Uterus (tissue), 4 donors: ENCODE results near the gene NR1D2. TPM values are rescaled to one million over a fixed set of nuclear protein-coding genes. Genes with fewer than 3 reads are reported as not detected.

Experiments used
- DNase-seq, 2 donors: peaks; one replicate each; pipeline ENCODE4 v3.0.0-alpha.2; 2019 to 2020
- H3K27ac ChIP-seq, 2 donors: fragments of 200-600 bp; sonication (generic); 1 replicate in 1 of 2; 2 replicates in 1 of 2; pipeline ENCODE4 v1.5.1; 2016 to 2018
- H3K27me3 ChIP-seq, 2 donors: fragments of 200-600 bp; sonication (generic); one replicate each; pipeline ENCODE4 v1.5.1; 2018 to 2019; ENCODE audit warnings: control low read depth in 1 of 2
- H3K36me3 ChIP-seq, 2 donors: fragments of 200-600 bp; sonication (generic); one replicate each; pipeline ENCODE4 v1.5.1; 2019; ENCODE audit warnings: control low read depth in 1 of 2
- H3K4me1 ChIP-seq, 2 donors: fragments of 200-600 bp; sonication (generic); one replicate each; pipeline ENCODE4 v1.5.1; 2018 to 2019; ENCODE audit warnings: control low read depth in 1 of 2
- H3K4me3 ChIP-seq, 2 donors: fragments of 200-600 bp; sonication (generic); 1 replicate in 1 of 2; 2 replicates in 1 of 2; pipeline ENCODE4 v1.5.1; 2018 to 2019; ENCODE audit warnings: mild to moderate bottlenecking in 1 of 2
- H3K9me3 ChIP-seq, 2 donors: fragments of 200-600 bp; sonication (generic); one replicate each; pipeline ENCODE4 v1.5.1; 2019; ENCODE audit warnings: control low read depth in 1 of 2
- CTCF ChIP-seq, 4 experiments: fragments of 200-600 bp in 2 of 4; fragments of 450-650 bp in 2 of 4; sonication (generic) in 2 of 4; IDR thresholded peaks; one replicate each; pipeline ENCODE4 v1.5.1; 2016 to 2019; ENCODE audit warnings: antibody characterized with exemption in 4 of 4, mild to moderate bottlenecking in 2 of 4, moderate library complexity in 1 of 4
- POLR2A ChIP-seq, 2 donors: fragments of 450-650 bp; IDR thresholded peaks; one replicate each; pipeline ENCODE4 v1.6.1; 2016; ENCODE audit warnings: antibody characterized with exemption in 2 of 2, mild to moderate bottlenecking in 1 of 2, moderate library complexity in 1 of 2
- intact Hi-C: fragments of 100-400 bp; cut with DNase I; formaldehyde crosslinking; loops from one replicate; pipeline ENCODE4 v1.15.1; 2023; ENCODE audit warnings: low total_unique reads
- total RNA-seq, 4 donors: library from RNA; depleted of rRNA in 3 of 4; stranded (reverse); fragments of >200 nt in 3 of 4; gene quantifications; one replicate each; pipeline versions ENCODE4 v1.1.0 to v1.2.4, GENCODE V29; 2014 to 2023
- donor health status: DM: yes; HTN: yes; CAD: no.

The NR1D2 gene
- total RNA-seq, 4 donors from 2014 or later = 36.8 to 95.7 (median 60.2) TPM

GRCh38 chr3:23956701-23957100 is 11.6 kb downstream of the NR1D2 start:
- Histone ChIP-seq H3K4me3 (no peak overlapping the region), H3K9me3 (no peaks in the 10 kb centered on the region), H3K27ac (no peak overlapping the region), H3K4me1 (peaks cover 0 to 8% of the 10 kb centered on the region in 2 donors), H3K36me3 (no peaks in the 10 kb centered on the region), H3K27me3 (no peaks in the 10 kb centered on the region)
- intact Hi-C loops = no loop called here
- TF ChIP-seq CTCF (IDR thresholded peaks at IDR 0.05) (no peak), POLR2A (IDR thresholded peaks at IDR 0.05) (no peak)
- DNase-seq = no peak

GRCh38 chr3:23959135-23959900 is 14.2 kb downstream of the NR1D2 start:
- Histone ChIP-seq H3K36me3 (no peaks in the 10 kb centered on the region), H3K4me1 (peaks cover 0 to 8% of the 10 kb centered on the region in 2 donors), H3K27me3 (no peaks in the 10 kb centered on the region), H3K9me3 (no peaks in the 10 kb centered on the region), H3K27ac (peak overlapping the region in 1 of 2 donors; percentile 23), H3K4me3 (no peak overlapping the region)
- no peak for TF ChIP-seq POLR2A (IDR thresholded peaks at IDR 0.05)
- intact Hi-C loops = no loop called here
- no peak for DNase-seq

- H3K27ac ChIP-seq = peak overlapping the region; percentile 30 to 35
- H3K4me1 ChIP-seq = peaks cover 0 to 8% of the 10 kb centered on the region in 2 donors
- no peak for DNase-seq
- no peaks in the 10 kb centered on the region for H3K36me3 ChIP-seq
- no peaks in the 10 kb centered on the region for H3K9me3 ChIP-seq
- no peaks in the 10 kb centered on the region for H3K27me3 ChIP-seq
- TF ChIP-seq POLR2A (IDR thresholded peaks at IDR 0.05) = no peak
- TF ChIP-seq CTCF (IDR thresholded peaks at IDR 0.05) = no peak
- intact Hi-C loops = no loop called here
- H3K4me3 ChIP-seq = no peak overlapping the region
These were observed 15.6 kb downstream of the NR1D2 start for GRCh38 chr3:23960649-23961048.

- Histone ChIP-seq H3K27ac (peak overlapping the region; percentile 30 to 35), H3K9me3 (no peaks in the 10 kb centered on the region), H3K4me1 (peaks cover 0 to 10% of the 10 kb centered on the region in 2 donors), H3K36me3 (no peaks in the 10 kb centered on the region), H3K4me3 (no peak overlapping the region), H3K27me3 (no peaks in the 10 kb centered on the region)
- intact Hi-C loops = no loop called here
- no peak for DNase-seq
- TF ChIP-seq CTCF (IDR thresholded peaks at IDR 0.05) (no peak), POLR2A (IDR thresholded peaks at IDR 0.05) (no peak)
These were observed 16.0 kb downstream of the NR1D2 start for GRCh38 chr3:23961066-23961465.

- intact Hi-C loops = no loop called here
- H3K9me3 ChIP-seq = no peaks in the 10 kb centered on the region
- H3K4me3 ChIP-seq = no peak overlapping the region
- H3K36me3 ChIP-seq = no peaks in the 10 kb centered on the region
- H3K4me1 ChIP-seq = peaks cover 0 to 15% of the 10 kb centered on the region in 2 donors
- H3K27me3 ChIP-seq = no peaks in the 10 kb centered on the region
- H3K27ac ChIP-seq = peak overlapping the region in 1 of 2 donors; percentile 35
- TF ChIP-seq POLR2A (IDR thresholded peaks at IDR 0.05) (no peak), CTCF (IDR thresholded peaks at IDR 0.05) (no peak)
- no peak for DNase-seq
These were observed 16.8 kb downstream of the NR1D2 start for GRCh38 chr3:23961913-23962312.
